GM21786 (cell line): ENCODE results near the gene TMEM139.
"Not testable (repeated sequence)": the region's sequence is repeated elsewhere in the genome, so short reads cannot be mapped to it uniquely, and the experiment has no call there.

ENCODE experiments used
- ATAC-seq: cut with Tn5 transposase; IDR thresholded peaks from one replicate; pipeline ENCODE4 v1.9.1; 2021; ENCODE audit not compliant: unreplicated experiment

The TMEM139 gene

DNA sequence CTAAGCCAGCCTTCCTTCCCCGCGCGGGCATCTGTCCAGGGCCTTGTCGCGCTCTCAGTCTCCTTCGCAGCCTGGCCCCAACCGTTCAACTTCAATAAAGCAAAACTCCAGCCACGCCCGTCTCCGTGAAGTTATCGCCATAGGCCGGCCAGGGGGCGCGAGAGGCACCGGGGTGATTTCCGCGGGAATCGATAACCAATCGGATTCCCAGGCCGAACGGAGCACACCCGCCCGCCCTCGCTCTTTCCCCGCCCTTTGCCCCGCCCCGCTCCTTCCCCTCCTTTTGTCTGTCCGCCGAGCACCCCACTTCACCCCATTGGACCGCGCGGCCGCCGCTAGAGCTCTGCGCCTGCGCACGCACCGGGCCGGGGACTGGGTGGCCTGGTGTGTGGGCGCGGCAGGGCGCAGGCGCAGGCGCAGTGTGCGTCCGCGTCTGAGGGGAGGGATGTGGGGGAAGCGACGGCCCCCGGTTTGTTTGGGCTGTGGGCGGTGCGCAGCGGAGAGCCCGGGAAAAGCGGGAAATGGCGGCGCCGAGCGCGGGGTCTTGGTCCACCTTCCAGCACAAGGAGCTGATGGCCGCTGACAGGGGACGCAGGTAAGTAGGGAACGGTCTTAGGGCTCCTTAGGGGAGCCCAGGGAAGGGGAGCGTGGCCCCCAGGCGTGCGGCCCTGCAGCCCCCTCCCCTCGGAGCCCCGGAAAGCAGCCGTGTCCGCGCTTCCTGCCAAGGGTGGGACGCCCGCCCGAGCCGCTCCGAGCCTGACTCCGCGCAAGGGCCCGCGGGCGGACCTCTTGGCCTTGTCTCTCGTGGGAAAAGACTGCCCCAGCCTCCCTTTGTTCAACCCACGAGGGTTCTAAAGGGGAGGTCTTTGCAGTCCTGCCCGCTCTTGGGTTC, 3.4 kb downstream of the TMEM139 start, which contains the start of gene CASP2:
Gene CASP2 (plus strand): TSS at position 417 of the 892 bp plus-strand sequence. CDS start 105 bp downstream, at position 522.
- peak; percentile 85 for ATAC-seq

DNA sequence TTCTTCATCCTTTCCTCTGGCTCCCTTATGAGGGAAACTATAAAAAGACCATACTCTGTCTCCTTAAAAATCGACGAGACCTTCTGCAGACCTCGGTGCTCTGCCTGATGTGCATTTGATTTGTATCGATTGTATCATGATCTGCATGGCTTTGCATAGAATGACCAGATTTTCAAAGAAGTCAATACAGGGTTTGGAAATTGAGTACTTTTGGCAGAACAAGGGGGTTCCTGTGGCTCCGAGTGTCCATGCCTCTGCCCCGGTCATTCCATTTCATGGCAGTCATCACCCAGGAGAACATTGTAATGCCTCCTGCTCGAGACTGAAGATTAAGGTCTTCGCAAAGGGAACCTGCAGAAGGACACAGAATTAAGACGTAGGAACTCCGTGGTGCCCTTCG, 4.1 kb downstream of the TMEM139 start:
- ATAC-seq: no peak

DNA sequence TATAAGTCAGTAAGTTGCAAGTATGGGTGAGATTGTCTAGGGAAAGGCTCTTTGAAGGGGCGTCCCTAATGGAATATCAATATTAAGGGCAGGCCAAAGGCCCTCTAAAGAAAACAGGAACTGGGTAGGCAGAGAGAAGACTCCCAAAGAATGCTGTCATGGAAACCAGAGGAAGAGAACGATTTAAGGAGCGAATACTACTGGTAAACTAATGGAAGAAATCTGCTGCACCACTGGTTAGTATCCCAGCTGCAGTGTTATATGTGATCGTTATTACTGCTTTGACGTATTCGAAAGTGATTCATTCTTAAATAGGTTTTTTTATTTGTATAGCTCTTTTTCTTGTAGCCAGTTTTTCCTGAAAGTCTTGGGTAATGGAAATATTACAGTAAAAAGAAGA, 4.7 kb downstream of the TMEM139 start:
- ATAC-seq: no peak

DNA sequence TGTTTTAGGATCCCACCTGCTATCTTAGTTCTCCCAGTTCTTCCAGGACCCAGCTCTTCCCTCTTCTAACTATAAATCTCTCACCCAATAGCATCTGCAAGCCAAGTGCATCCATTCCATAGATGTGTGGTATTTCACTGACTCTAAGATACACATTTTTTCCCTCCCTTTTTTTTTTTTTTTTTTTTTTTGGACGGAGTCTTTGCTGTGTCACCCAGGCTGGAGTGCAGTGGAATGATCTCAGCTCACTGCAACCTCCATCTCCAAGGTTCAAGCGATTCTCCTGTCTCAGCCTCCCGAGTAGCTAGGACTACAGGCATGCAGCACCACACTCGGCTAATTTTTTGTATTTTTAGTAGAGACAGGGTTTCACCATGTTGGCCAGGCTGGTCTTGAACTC, 5.1 kb downstream of the TMEM139 start:
- ATAC-seq: not testable (repeated sequence)

DNA sequence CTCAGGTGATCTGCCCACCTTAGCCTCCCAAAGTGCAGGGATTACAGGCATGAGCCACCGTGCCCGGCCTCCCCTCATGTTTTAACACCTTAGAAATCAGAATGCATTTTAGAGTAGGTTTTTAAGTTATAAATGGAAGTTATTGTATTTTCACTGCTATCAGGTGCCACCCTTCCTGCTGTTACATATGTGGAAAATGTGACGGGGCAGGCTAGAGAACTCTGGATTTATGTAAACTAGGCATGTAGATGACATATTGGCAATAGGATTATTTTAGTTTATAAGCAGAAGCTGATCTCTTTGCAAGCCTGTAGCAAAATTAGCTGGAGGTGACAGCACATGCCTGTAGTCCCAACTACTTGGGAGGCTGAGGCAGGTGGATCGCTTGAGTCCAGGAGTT, 5.5 kb downstream of the TMEM139 start:
- ATAC-seq: no peak

DNA sequence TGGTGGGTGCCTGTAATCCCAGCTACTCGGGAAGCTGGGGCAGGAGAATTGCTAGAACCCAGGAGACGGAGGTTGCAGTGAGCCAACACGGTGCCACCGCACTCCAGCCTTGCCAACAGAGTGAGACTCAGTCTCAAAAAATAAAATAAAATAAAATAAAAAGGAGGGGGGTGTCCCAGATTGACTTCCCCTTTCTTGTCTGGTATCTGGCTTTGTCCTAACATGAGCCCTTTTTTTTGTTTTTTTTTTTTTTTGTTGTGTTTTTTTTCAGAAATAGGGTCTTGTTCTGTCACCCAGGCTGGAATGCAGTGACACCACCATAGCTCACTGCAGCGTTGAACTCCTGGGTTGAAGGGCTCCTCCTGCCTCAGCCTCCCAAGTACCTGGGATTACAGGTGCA, 8.1 kb downstream of the TMEM139 start:
- no peak for ATAC-seq

DNA sequence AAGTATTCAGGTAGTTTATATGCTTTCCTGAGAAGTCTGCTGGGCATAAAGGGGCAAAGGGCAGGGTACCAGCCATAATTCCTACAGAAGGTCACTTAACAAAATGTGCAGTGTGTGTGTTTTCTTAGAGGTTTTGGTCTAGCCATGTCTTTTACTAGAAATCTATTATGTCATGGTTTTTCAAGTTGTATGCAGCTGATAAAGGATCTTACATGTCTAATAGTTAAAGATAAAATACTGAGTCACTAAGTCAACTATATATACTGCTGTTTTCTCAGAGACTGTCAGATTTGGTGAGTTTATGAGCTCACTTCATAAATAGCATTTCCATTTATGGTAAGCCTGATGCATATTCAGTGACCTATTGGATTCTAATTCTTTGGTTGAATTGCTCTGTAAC, 11.1 kb downstream of the TMEM139 start:
- no peak for ATAC-seq

DNA sequence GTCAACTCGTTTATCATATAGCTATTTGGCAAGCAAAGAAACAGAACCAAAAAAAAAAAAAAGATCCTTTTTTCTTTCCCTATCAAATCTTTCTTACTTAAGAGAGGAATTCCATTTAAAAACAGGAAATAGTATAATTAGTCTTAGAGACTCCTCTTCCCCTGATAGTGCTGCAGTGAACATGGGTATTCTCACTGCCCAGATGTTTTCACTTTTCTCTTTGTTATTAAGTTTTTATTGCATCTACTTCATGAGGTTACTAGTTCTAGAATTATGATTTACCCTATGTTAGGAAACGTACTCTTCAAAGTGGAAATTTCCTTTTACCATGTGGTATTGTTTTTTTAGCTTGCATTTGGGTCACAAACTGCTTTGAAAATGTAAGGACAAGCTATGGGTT, 11.9 kb downstream of the TMEM139 start:
- no peak for ATAC-seq

DNA sequence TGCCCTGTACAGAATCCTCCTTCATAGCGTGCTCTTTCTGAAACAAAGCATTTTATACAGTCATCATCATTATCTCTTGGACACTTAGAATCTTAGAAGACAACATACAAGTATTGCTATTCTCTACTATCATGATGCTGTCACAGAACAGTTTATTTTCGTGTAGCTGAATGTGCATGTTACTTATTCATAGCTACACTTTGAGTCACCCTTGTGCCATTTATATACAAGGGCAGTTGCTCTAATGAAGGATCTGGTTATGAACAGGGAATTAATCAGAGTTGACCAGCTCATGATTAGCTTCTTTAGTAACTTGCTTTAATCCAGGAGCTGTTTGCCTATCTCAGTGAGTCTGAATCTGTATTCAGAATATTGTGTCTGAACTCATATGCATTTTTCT, 14.6 kb downstream of the TMEM139 start:
- no peak for ATAC-seq

DNA sequence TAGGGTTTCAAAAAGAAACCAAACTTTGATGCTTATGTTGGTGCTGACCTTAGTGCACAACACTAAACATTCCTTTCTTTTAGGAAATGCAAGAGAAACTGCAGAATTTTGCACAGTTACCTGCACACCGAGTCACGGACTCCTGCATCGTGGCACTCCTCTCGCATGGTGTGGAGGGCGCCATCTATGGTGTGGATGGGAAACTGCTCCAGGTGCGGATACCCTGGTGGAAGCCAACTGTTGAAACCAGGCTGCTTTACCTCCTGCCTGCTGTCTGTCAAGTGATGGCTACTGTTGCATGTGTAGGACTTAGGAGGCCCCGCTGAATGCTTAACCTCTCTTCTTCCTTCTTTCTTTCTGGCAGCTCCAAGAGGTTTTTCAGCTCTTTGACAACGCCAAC, 15.1 kb downstream of the TMEM139 start:
- ATAC-seq: no peak

DNA sequence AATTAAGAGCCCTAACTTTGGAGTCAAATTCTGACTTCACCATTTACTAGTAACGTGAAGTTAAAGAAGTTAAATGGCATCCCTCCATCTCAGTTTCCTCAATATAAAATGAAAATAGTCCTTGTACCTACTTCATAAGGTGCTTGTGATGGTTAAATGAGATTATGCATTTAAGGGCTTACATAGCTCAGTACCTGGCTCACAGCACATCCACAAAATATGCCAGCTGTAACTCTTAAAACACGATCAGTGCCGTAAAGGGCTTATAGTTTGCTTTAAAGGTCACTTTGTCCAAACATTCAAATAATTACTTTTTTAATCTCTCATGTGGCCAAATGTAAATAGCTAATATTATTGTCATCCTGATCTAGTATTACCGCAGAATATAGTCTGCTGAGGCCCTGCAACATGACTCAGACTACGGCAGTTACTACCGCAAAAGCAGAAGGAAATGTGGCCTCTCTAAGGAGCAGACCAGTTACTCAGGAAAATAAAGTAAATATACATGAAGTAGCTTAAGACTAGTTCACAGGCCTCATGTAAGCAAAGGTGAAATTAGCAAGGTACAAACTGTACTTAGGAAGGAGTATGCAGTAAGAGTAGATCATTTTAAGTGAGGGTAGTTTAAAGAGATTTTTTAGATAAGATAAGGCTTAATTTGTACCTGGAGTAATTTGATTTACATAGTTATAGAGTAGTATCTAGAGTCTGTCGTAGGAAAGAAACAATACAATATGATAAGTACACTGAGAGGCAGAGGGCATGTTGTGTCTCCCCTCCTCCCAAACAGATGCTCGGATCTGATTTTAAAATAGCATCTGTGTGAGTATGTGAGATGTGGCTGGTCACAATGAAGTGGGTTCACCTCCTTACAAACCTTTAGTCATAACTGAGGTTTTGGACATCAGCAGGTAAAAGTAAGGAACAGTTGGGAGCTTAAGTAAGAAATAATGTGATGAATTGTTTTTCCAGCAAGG, 16.5 kb downstream of the TMEM139 start:
- ATAC-seq: no peak

DNA sequence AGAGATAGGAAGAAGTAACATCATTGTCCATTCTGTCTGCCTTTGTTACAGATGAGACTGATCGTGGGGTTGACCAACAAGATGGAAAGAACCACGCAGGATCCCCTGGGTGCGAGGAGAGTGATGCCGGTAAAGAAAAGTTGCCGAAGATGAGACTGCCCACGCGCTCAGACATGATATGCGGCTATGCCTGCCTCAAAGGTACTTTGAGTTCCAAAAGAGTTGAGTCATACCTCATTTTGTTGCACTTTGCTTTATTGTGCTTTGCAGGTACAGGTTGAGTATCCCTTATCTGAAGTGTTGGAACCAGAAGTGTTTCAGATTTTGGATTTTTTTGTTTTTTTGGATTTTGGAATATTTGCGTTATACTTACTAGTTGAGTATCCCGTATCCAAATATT, 19.0 kb downstream of the TMEM139 start:
- no peak for ATAC-seq

DNA sequence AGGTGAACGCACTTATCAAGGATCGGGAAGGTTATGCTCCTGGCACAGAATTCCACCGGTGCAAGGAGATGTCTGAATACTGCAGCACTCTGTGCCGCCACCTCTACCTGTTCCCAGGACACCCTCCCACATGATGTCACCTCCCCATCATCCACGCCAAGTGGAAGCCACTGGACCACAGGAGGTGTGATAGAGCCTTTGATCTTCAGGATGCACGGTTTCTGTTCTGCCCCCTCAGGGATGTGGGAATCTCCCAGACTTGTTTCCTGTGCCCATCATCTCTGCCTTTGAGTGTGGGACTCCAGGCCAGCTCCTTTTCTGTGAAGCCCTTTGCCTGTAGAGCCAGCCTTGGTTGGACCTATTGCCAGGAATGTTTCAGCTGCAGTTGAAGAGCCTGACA, 20.2 kb downstream of the TMEM139 start:
- no peak for ATAC-seq

DNA sequence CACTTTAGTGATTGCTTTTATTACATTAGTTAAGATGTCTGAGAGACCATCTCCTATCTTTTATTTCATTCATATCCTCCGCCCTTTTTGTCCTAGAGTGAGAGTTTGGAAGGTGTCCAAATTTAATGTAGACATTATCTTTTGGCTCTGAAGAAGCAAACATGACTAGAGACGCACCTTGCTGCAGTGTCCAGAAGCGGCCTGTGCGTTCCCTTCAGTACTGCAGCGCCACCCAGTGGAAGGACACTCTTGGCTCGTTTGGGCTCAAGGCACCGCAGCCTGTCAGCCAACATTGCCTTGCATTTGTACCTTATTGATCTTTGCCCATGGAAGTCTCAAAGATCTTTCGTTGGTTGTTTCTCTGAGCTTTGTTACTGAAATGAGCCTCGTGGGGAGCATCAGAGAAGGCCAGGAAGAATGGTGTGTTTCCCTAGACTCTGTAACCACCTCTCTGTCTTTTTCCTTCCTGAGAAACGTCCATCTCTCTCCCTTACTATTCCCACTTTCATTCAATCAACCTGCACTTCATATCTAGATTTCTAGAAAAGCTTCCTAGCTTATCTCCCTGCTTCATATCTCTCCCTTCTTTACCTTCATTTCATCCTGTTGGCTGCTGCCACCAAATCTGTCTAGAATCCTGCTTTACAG, 20.8 kb downstream of the TMEM139 start:
- ATAC-seq: peak; percentile 58

DNA sequence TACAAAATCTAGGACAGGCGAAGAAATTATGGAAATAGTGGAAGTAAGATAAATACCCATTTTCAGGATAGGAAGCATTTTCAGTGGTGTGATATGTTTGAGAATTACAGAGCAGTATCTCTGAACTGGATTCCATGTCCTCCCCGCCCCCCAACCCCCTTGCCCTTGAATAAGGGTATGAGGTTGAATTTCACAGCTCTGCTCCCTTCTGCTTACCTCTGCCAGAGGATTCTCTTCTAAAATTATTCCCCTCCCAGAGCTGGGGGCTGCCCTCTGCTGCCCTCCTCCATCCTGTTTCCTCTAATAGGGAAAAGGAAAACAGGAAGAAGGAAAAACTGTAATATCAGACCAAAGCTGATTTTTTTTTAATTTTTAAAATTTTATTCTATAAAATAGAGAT, 23.9 kb downstream of the TMEM139 start:
- ATAC-seq: no peak

DNA sequence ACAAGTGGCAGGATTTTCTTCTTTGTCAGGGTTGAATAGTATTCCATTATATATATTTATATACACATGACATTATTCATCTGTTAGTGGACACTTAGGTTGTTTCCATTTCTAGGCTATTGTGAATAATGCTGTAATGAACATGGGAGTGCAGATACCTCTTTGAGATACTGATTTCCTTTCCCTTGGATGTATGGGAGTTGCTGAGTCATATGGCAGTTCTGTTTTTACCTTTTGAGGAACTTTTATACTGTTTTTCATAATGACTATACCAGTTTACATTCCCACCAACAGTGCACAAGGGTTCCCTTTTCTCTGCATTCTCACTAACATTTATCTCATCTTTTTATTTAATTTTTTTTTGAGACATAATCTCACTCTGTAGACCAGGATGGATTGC, 29.4 kb downstream of the TMEM139 start:
- ATAC-seq: no peak

DNA sequence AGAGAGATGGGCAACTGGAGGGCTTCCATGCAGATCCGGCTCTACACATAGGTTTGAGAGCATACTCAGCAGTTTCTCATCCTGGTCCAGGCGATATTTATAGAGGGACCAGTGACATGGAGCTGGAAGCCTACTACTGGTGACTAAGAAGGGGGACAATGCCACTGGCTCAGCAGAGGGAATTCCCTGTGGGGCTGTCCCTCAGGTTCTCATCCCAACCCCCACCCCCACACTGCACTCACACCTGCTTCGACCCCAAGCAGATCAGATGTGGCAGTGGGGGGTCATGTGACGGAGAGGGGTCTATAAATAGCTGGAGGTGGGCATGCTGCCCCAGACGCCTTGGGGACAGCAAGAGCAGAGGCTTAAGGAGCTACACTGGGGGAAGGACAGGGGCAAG, 31.0 kb downstream of the TMEM139 start, which contains the start of gene CLCN1:
Gene CLCN1 (plus strand): TSS at position 336 of the 400 bp plus-strand sequence. CDS start 102 bp downstream, outside the sequence.
- ATAC-seq: no peak

DNA sequence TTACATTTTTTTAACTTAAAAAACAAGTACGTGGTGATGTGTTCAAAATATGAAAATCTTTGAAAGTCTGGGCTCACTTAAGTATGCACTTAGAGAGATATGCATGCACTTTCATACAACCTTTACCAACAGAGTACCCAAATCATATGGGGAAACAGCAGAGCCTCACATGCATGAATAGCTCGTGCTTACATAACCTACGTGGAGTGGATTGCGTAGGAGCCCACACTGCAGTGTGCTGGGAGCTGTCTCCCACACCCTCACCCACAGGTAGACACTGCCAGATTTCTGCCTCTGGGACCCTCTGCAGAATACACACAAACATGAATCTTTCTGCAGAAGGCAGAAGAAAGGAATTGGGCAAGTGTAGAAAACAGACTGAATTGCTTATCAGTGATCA, 31.7 kb downstream of the TMEM139 start:
- ATAC-seq: no peak

DNA sequence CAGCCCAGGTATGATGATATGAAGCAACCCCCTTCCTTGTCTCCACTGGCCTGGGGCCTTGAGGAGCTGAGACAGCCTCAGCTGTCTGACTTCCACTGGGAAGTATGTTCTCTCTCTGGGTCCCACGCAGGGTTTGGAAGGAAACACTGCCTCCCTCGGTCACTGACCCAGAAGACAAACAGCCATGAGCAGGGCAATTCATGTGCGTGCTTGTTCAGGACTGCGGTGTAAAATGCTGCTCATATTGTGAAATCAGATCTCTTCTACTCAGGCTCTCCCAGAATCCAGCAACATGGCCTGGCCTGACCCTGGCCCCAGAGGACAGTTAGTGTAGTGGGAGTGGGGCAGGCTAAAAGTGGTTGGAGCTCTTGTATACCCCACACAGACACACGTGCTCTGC, 33.9 kb downstream of the TMEM139 start:
- ATAC-seq: no peak

DNA sequence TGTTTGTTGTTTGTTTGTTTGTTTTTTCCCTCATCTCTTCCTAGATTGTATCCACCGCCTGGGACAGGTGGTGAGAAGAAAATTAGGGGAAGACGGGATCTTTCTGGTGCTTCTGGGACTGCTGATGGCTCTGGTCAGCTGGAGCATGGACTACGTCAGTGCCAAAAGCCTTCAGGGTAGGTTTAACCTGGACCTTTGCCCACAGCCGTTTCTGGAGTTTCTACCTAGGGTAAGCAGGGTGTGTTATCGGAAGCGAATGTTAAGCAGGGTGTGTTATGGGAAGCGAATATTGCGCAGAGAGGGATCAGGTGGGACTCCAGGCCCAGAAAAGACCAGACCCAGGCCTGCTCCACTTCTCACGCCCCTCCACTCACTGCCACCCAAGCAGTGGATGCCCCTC, 35.9 kb downstream of the TMEM139 start:
- ATAC-seq: no peak

DNA sequence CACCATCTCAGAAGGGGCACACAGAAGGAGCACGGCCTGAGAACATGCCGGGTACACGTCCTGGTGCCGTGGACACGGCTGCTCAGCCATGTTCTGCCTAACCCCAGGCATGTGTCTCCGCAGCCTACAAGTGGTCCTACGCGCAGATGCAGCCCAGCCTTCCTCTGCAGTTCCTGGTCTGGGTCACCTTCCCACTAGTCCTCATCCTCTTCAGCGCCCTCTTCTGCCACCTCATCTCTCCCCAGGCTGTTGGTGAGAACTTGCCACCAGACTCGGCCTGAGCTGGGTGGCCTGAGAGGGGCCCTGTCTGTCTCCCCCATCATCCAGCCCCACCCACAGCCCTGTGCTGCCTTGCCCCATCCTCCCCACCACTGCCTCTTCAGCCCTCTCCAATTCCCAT, 36.5 kb downstream of the TMEM139 start:
- no peak for ATAC-seq
